MCF 10A (cell line): Measurements from ENCODE around the gene HMGN1. TPM values are rescaled to one million over a fixed set of nuclear protein-coding genes. Genes with fewer than 3 reads are reported as not detected.

Experiments
- BruUV-seq: library from RNA; stranded (reverse); fragments of 400-500 nt; replicated peaks from 2 replicates; lab custom pipeline; 2021; lab: Mats Ljungman, UMichigan
- CTCF ChIA-PET: fragments of 300-600 bp; sonication (Branson Sonifier 250); formaldehyde crosslinking; extraction: SDS; loops from one replicate; lab custom pipeline; 2021; ENCODE audit warnings: antibody characterized with exemption, inconsistent platforms; lab: Yijun Ruan, JAX
- POLR2A ChIA-PET: fragments of 300-600, 350-650 bp; sonication (Branson Sonifier 250); formaldehyde crosslinking; extraction: SDS; loops from one replicate; lab custom pipeline; 2020; ENCODE audit warnings: antibody characterized with exemption, inconsistent platforms; lab: Yijun Ruan, JAX
- DNase-seq: peaks from one replicate; pipeline ENCODE4 v3.0.0-alpha.2; 2018; ENCODE audit not compliant: unreplicated experiment
- H3K27ac Mint-ChIP-seq: one replicate; pipeline ENCODE4 v1.8.0; 2022; ENCODE audit warnings: mild to moderate bottlenecking, low read depth, mixed read lengths; ENCODE audit not compliant: unreplicated experiment
- H3K27me3 Mint-ChIP-seq: one replicate; pipeline ENCODE4 v1.8.0; 2022; ENCODE audit warnings: mixed read lengths; ENCODE audit not compliant: insufficient read depth, unreplicated experiment
- H3K36me3 Mint-ChIP-seq: one replicate; pipeline ENCODE4 v1.8.0; 2022; ENCODE audit warnings: mild to moderate bottlenecking, moderate library complexity, mixed read lengths; ENCODE audit not compliant: insufficient read depth, unreplicated experiment
- H3K4me1 Mint-ChIP-seq: one replicate; pipeline ENCODE4 v1.8.0; 2022; ENCODE audit warnings: mixed read lengths; ENCODE audit not compliant: insufficient read depth, unreplicated experiment
- H3K4me3 Mint-ChIP-seq: one replicate; pipeline ENCODE4 v1.8.0; 2022; ENCODE audit warnings: mild to moderate bottlenecking, moderate library complexity, mixed read lengths; ENCODE audit not compliant: unreplicated experiment
- H3K9me3 Mint-ChIP-seq: one replicate; pipeline ENCODE4 v1.8.0; 2022; ENCODE audit warnings: mixed read lengths; ENCODE audit not compliant: unreplicated experiment
- intact Hi-C: fragments of 100-400 bp; cut with micrococcal nuclease; formaldehyde crosslinking; loops from 2 replicates; pipeline ENCODE4 v1.14.1; 2022
- total RNA-seq: library from RNA; stranded (reverse); gene quantifications from 2 replicates; pipeline ENCODE4 v1.2.3, GENCODE V29; 2022
- TF ChIP-seq, protein P1 (sequence below): fragments of 200-600 bp; IDR thresholded peaks from one replicate; pipeline ENCODE4 v1.8.0; 2022; ENCODE audit warnings: antibody characterized with exemption, mild to moderate bottlenecking; ENCODE audit not compliant: unreplicated experiment

HMGN1 gene
- total RNA-seq, 1 experiment from 2014 or later: 360 TPM

DNA sequence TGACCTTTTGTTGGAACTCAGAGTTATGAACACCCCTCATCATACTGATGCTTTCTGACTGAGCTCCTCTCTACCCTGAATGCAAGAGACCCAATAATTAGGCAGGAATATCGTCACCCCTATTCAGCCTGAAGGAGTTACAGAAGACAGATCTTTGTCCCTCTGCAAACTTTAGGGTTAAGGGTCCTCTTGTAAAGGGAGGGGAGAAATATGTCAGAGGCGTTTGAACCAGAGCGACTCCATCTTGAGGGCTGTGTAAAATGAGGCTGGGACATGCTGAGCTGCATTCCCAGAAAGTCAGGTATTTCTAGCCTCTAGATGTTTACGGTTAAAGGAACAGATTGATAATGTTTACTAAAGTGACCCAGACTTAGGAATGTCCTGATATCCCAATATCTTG is 10.5 kb upstream of the HMGN1 start:
- intact Hi-C loops: no loop called here
- H3K27me3 Mint-ChIP-seq: no peaks in the 10 kb centered on the region
- no peak overlapping the region for H3K27ac Mint-ChIP-seq
- TF ChIP-seq, protein P1, sequence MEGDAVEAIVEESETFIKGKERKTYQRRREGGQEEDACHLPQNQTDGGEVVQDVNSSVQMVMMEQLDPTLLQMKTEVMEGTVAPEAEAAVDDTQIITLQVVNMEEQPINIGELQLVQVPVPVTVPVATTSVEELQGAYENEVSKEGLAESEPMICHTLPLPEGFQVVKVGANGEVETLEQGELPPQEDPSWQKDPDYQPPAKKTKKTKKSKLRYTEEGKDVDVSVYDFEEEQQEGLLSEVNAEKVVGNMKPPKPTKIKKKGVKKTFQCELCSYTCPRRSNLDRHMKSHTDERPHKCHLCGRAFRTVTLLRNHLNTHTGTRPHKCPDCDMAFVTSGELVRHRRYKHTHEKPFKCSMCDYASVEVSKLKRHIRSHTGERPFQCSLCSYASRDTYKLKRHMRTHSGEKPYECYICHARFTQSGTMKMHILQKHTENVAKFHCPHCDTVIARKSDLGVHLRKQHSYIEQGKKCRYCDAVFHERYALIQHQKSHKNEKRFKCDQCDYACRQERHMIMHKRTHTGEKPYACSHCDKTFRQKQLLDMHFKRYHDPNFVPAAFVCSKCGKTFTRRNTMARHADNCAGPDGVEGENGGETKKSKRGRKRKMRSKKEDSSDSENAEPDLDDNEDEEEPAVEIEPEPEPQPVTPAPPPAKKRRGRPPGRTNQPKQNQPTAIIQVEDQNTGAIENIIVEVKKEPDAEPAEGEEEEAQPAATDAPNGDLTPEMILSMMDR: no peak
- DNase-seq: no peak
- no peaks in the 10 kb centered on the region for H3K9me3 Mint-ChIP-seq
- POLR2A ChIA-PET: interaction anchor here (0.8 to 1.9 kb wide), 3 partner anchors 9 to 12 kb away, joined by 4 to 6 read pairs (median 5); no protein-coding TSS in a partner anchor
- no peak overlapping the region for H3K4me3 Mint-ChIP-seq
- no peaks in the 10 kb centered on the region for H3K36me3 Mint-ChIP-seq
- no TSS peak for BruUV-seq
- CTCF ChIA-PET: no interaction called here
- no peaks in the 10 kb centered on the region for H3K4me1 Mint-ChIP-seq

GRCh38 chr21:39353295-39353694 is 4.4 kb upstream of the HMGN1 start:
- Mint-ChIP-seq H3K27ac (no peak overlapping the region), H3K4me3 (no peak overlapping the region), H3K36me3 (peaks cover 7% of the 10 kb centered on the region), H3K9me3 (no peaks in the 10 kb centered on the region), H3K4me1 (peaks cover 7% of the 10 kb centered on the region), H3K27me3 (no peaks in the 10 kb centered on the region)
- no TSS peak for BruUV-seq
- ChIA-PET POLR2A (no interaction called here), CTCF (no interaction called here)
- TF ChIP-seq, protein P1: no peak
- DNase-seq: no peak
- intact Hi-C loops: no loop called here

DNA sequence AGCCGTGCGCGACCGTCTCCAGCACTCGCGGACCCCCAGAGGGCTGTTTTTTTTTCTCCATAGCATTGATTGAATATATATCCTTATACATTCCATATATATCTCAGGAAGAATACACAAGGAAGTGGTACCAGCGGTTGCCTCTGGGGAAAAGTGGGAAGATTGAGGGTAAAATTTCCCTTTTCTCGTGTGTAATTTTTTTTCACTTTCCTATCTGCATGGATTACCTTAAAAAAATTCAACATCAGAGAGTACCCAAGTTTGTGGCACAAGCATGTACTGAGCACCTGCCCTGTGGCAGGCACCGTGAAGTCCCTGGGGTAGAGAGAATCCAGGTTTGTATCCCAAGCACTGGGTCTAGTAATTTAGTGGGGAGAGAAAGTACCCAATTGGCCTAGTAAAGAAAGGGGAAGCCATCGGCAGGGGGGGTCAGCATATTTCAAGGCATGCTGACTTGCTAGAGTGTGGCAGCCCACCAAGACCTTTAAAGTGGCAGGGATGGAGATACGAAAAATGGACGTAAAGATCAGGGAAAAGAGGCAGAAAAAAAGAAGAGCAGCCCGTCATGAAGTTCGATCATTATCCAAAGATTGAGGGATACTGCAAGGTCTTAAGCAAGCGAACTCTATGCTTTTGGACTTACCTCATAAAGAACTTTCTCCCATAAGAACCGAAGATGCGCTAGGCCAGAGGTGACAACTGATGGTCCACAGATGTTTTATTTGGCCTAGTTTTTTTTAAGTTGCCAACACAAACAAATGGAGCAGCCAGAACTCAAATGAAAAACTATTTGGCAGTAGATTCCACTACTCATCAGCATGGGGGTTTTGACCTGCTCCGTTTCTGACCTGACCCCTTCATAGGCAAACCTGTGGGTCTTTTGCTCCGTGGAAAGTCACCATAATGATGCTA is 1.5 kb upstream of the HMGN1 start:
- no TSS peak for BruUV-seq

More for the DNA sequence above, 1.5 kb upstream of the HMGN1 start:
- Mint-ChIP-seq H3K27ac (peak overlapping the region; percentile 79), H3K4me3 (peak overlapping the region; percentile 89), H3K27me3 (no peaks in the 10 kb centered on the region), H3K9me3 (no peaks in the 10 kb centered on the region), H3K4me1 (peaks cover 28% of the 10 kb centered on the region), H3K36me3 (peaks cover 31% of the 10 kb centered on the region)
- TF ChIP-seq, protein P1: no peak
- POLR2A ChIA-PET: interaction anchor here (0.7 to 6.8 kb wide), 14 partner anchors 8 to 166 kb away, joined by 3 to 226 read pairs (median 9); partner anchors contain the start of genes BRWD1 and PSMG1
- intact Hi-C loops: no loop called here
- CTCF ChIA-PET: no interaction called here
- DNase-seq: no peak
